K562 (cell line): Measurements from ENCODE around the gene RPL10A. TPM values are rescaled to one million over a fixed set of nuclear protein-coding genes. Genes with fewer than 3 reads are reported as not detected.

Experiments used
- ATAC-seq: fragments of 200-7000 bp; cut with Tn5 transposase; 3 replicates; pipeline ENCODE4 v1.9.1; 2020; ENCODE audit warnings: moderate library complexity
- BruUV-seq: library from RNA; stranded (reverse); fragments of 400-500 nt; replicated peaks from 2 replicates; lab custom pipeline; 2021; lab: Mats Ljungman, UMichigan
- CTCF ChIA-PET: fragments of 300-600 bp; formaldehyde crosslinking; extraction: SDS; loops from one replicate; lab custom pipeline; 2021; ENCODE audit warnings: low intra/inter-chr PET ratio; lab: Yijun Ruan, JAX
- POLR2A ChIA-PET: fragments of 300-600, 350-650 bp; sonication (Branson Sonifier 250); formaldehyde crosslinking; extraction: SDS; loops from one replicate; lab custom pipeline; 2021; ENCODE audit warnings: antibody characterized with exemption, inconsistent platforms; lab: Yijun Ruan, JAX
- DNase-seq, 4 experiments: peaks; one replicate each; pipeline versions ENCODE4 v3.0.0 to v3.0.0-alpha.2; 2011 to 2018; ENCODE audit warnings: low spot score in 3 of 4, mixed read lengths in 3 of 4; ENCODE audit errors: extremely low read depth in 1 of 4
- FAIRE-seq: peaks from 2 replicates; lab custom pipeline; 2011; peaks lifted over from hg19 to GRCh38; lab: Jason Lieb, UNC
- H2AFZ ChIP-seq: 2 replicates; pipeline ENCODE4 v1.6.0; 2011; ENCODE audit warnings: low read depth, low read length, control low read depth, inconsistent platforms
- H3K27ac ChIP-seq: fragments of 200-600 bp; 3 replicates; pipeline ENCODE4 v1.8.0; 2011; ENCODE audit warnings: low read depth, mild to moderate bottlenecking, control low read depth, inconsistent platforms, low read length, moderate library complexity, mixed read lengths; ENCODE audit errors: extremely low read depth
- H3K27me3 ChIP-seq, 2 experiments: fragments of 300-600 bp in 1 of 2; 2 replicates in 1 of 2; 3 replicates in 1 of 2; pipeline versions ENCODE4 v1.6.0 to v1.8.0; 2011; ENCODE audit warnings: inconsistent platforms in 2 of 2, low read length in 2 of 2, mild to moderate bottlenecking in 1 of 2, mixed read lengths in 1 of 2, moderate library complexity in 1 of 2; ENCODE audit not compliant: control insufficient read depth in 2 of 2, insufficient read depth in 2 of 2
- H3K36me3 ChIP-seq: fragments of 300-600 bp; 3 replicates; pipeline ENCODE4 v1.8.0; 2011; ENCODE audit warnings: mild to moderate bottlenecking, low read length, inconsistent platforms; ENCODE audit not compliant: control insufficient read depth, insufficient read depth
- H3K4me1 ChIP-seq, 2 experiments: fragments of 200-600 bp in 1 of 2; replicated peaks in 1 of 2; 2 replicates in 1 of 2; 3 replicates in 1 of 2; pipeline versions ENCODE4 v1.5.1 to v1.8.0; 2011; ENCODE audit warnings: inconsistent platforms in 2 of 2, low read length in 2 of 2, mild to moderate bottlenecking in 1 of 2, mixed read lengths in 1 of 2, moderate library complexity in 1 of 2; ENCODE audit not compliant: control insufficient read depth in 2 of 2, insufficient read depth in 2 of 2
- H3K4me2 ChIP-seq: 2 replicates; pipeline ENCODE4 v1.6.1; 2011; ENCODE audit warnings: low read length, control low read depth, inconsistent platforms, mixed read lengths; ENCODE audit not compliant: insufficient read depth
- H3K4me3 ChIP-seq: fragments of 200-600 bp; sonication (generic), shearing (Covaris generic); 2 replicates; pipeline ENCODE4 v1.5.1; 2016; ENCODE audit warnings: control low read depth, inconsistent platforms
- H3K79me2 ChIP-seq: fragments of 200-600 bp; 3 replicates; pipeline ENCODE4 v1.8.0; 2011; ENCODE audit warnings: low read length, inconsistent platforms; ENCODE audit not compliant: control insufficient read depth, insufficient read depth
- H3K9ac ChIP-seq, 2 experiments: 2 replicates each; pipeline versions ENCODE4 v1.6.0 to v1.6.1; 2011; ENCODE audit warnings: low read depth in 2 of 2, low read length in 2 of 2, control low read depth in 1 of 2, inconsistent platforms in 1 of 2, mild to moderate bottlenecking in 1 of 2, mixed read lengths in 1 of 2; ENCODE audit not compliant: insufficient read depth in 1 of 2
- H3K9me1 ChIP-seq: one replicate; pipeline ENCODE4 v1.6.0; 2011; ENCODE audit warnings: inconsistent platforms, mild to moderate bottlenecking, low read length, moderate library complexity; ENCODE audit not compliant: control insufficient read depth, insufficient read depth
- H3K9me3 ChIP-seq: replicated peaks from 2 replicates; pipeline ENCODE4 v1.5.1; 2011; ENCODE audit warnings: low read depth, low read length, inconsistent platforms; ENCODE audit not compliant: control insufficient read depth, insufficient read depth
- H4K20me1 ChIP-seq: replicated peaks from 2 replicates; pipeline ENCODE4 v1.6.1; 2011; ENCODE audit warnings: low read length, inconsistent platforms, mixed read lengths; ENCODE audit not compliant: control insufficient read depth, insufficient read depth
- CTCF ChIP-seq, 3 experiments: IDR thresholded peaks in 2 of 3; conservative IDR thresholded peaks in 1 of 3; 2 replicates each; pipeline ENCODE4 v1.5.1; 2011 to 2012; ENCODE audit warnings: low read length in 3 of 3, mild to moderate bottlenecking in 3 of 3, control low read depth in 2 of 3, improper control_type of control experiment in 1 of 3, inconsistent platforms in 1 of 3, low read depth in 1 of 3, mixed read lengths in 1 of 3, moderate library complexity in 1 of 3; ENCODE audit not compliant: insufficient read depth in 2 of 3
- FUS ChIP-seq: fragments of 200-400 bp; formaldehyde crosslinking; optimal IDR thresholded peaks from 2 replicates; pipeline ENCODE3; 2017; ENCODE audit warnings: low read depth, low read length
- HDAC2 ChIP-seq: fragments of 450-650 bp; IDR thresholded peaks from 2 replicates; pipeline ENCODE4 v1.6.1; 2016; ENCODE audit warnings: mild to moderate bottlenecking
- JUND ChIP-seq, 2 experiments: IDR thresholded peaks; 2 replicates in 1 of 2; 3 replicates in 1 of 2; pipeline ENCODE4 v1.6.1; 2011; ENCODE audit warnings: borderline replicate concordance in 2 of 2, low read depth in 2 of 2, low read length in 2 of 2, improper control_type of control experiment in 1 of 2, missing biosample characterization in 1 of 2, missing genetic modification characterization in 1 of 2, missing genetic modification reagents in 1 of 2
- SAFB2 ChIP-seq: fragments of 200-400 bp; formaldehyde crosslinking; IDR thresholded peaks from 2 replicates; pipeline ENCODE4 v1.6.1; 2018; ENCODE audit warnings: borderline replicate concordance, low read length, low read depth, moderate library complexity; ENCODE audit not compliant: severe bottlenecking
- SIRT6 ChIP-seq: IDR thresholded peaks from one replicate; pipeline ENCODE4 v1.6.1; 2012; ENCODE audit warnings: low read depth, mild to moderate bottlenecking, control low read depth, inconsistent platforms, low read length, moderate library complexity
- STAT5B ChIP-seq: fragments of 250-450 bp; sonication (Bioruptor Pico); IDR thresholded peaks from 2 replicates; pipeline ENCODE4 v1.8.0; 2021; ENCODE audit warnings: mild to moderate bottlenecking, inconsistent platforms
- TAF9B ChIP-seq: fragments of 450-650 bp; IDR thresholded peaks from 2 replicates; pipeline ENCODE4 v1.6.1; 2018; ENCODE audit warnings: mild to moderate bottlenecking; ENCODE audit not compliant: partially characterized antibody
- TFE3 ChIP-seq: fragments of 450-650 bp; formaldehyde crosslinking; IDR thresholded peaks from 2 replicates; pipeline ENCODE4 v1.4.0; 2020; ENCODE audit warnings: mild to moderate bottlenecking, mixed read lengths
- TRIM28 ChIP-seq: fragments of 450-650 bp; IDR thresholded peaks from 2 replicates; pipeline ENCODE4 v1.6.1; 2017
- ZNF165 ChIP-seq: fragments of 250-450 bp; sonication (Bioruptor Pico); IDR thresholded peaks from 2 replicates; pipeline ENCODE4 v1.4.0; 2020; ENCODE audit warnings: borderline replicate concordance
- ZNF778 ChIP-seq: fragments of 450-650 bp; formaldehyde crosslinking; IDR thresholded peaks from 2 replicates; pipeline ENCODE4 v1.4.0; 2020; ENCODE audit warnings: mild to moderate bottlenecking, moderate library complexity
- WGBS: fragments of 100-300 bp; shearing (Covaris generic); methylation state at CpG from one replicate; pipeline ENCODE4 v1.1.6; 2016; ENCODE audit warnings: low coverage, mixed read lengths; ENCODE audit not compliant: insufficient coverage; ENCODE audit errors: missing lambda C conversion rate; 5-methylcytosine and 5-hydroxymethylcytosine counted together
- in situ Hi-C: fragments of 300-500 bp; cut with MboI; formaldehyde crosslinking; loops from 4 replicates; pipeline ENCODE4 v1.15.0; 2018; ENCODE audit warnings: inconsistent platforms, mixed read lengths
- intact Hi-C: fragments of 100-400 bp; cut with micrococcal nuclease; formaldehyde crosslinking; loops from 2 replicates; pipeline ENCODE4 v1.14.2; 2022
- polyA plus RNA-seq, 8 experiments: library from polyadenylated mRNA; depleted of rRNA in 4 of 8; stranded (reverse) in 5 of 8; unstranded in 3 of 8; fragments of >200 nt; fragmentation: Nextera tagmentation in 2 of 8; fragmentation: Illumina TruSeq in 1 of 8; extraction: Ambion mirVana in 2 of 8; extraction: Trizol in 1 of 8; gene quantifications; 2 replicates each; pipeline versions ENCODE4 v1.2.1 to v1.2.3, GENCODE V29; 2011 to 2014; ENCODE audit warnings: inconsistent platforms in 1 of 8, missing spikeins in 1 of 8
- total RNA-seq, 7 experiments: library from RNA; depleted of rRNA in 6 of 7; stranded (reverse); fragments of >200 nt in 6 of 7; fragmentation: Illumina TruSeq in 2 of 7; extraction: Trizol in 2 of 7; gene quantifications; 2 replicates each; pipeline versions ENCODE4 v1.2.1 to v1.2.3, GENCODE V29; 2011 to 2021; ENCODE audit warnings: low replicate concordance in 1 of 7

Gene RPL10A
- total and polyA plus RNA-seq, 9 of the 15 experiments (the other 6 are each of a cell fraction or from before 2014, with no cell fraction given): 1,589 to 3,237 (median 2,116) TPM

GRCh38 chr6:35469751-35470662 lies 1.8 kb downstream of the RPL10A start:
- 0 out of 2 replicates have a peak, but pooled peaks cover 1% of the 10 kb centered on the region for H3K9me3 ChIP-seq
- H2AFZ ChIP-seq: no peak overlapping the region
- in situ Hi-C loops (loop anchor here (5.0 kb wide), 1 partner anchor 128 kb away; the partner anchor contains the start of gene PPARD), intact Hi-C loops (no loop called here)
- H3K27ac ChIP-seq: peak overlapping the region; percentile 93
- H3K36me3 ChIP-seq: peaks cover 76% of the 10 kb centered on the region
- H3K9ac ChIP-seq: peak overlapping the region; percentile 99 to 100
- H4K20me1 ChIP-seq: peaks cover 37% of the 10 kb centered on the region
- ATAC-seq: no peak
- BruUV-seq: no TSS peak
- FAIRE-seq: no peak
- peaks cover 44% of the 10 kb centered on the region for H3K79me2 ChIP-seq
- POLR2A ChIA-PET: interaction anchor here (0.6 to 7.6 kb wide), 15 partner anchors 8 to 344 kb away, joined by 3 to 167 read pairs (median 7); partner anchors contain the start of genes ARMC12, FANCE and TEAD3
- peak in 3 of 4 experiments; percentile 64 to 69 (median 64) for DNase-seq
- peaks cover 23 to 27% of the 10 kb centered on the region in 2 experiments; a peak in 4 of 5 replicates for H3K4me1 ChIP-seq
- H3K4me2 ChIP-seq: peak overlapping the region; percentile 100
- H3K27me3 ChIP-seq: no peaks in the 10 kb centered on the region; a peak in 1 of 5 replicates
- peak overlapping the region; percentile 91 for H3K4me3 ChIP-seq
- CTCF ChIA-PET: no interaction called here
- under 1% methylated on average over 18 of the region's 18 CpGs for WGBS
- no peaks in the 10 kb centered on the region for H3K9me1 ChIP-seq
- TF ChIP-seq ZNF778 (CRISPR knock-in tag): no peak
- no peak for TF ChIP-seq FUS
- peak; percentile 33 for TF ChIP-seq TFE3 (CRISPR knock-in tag)
- 0 out of 2 replicates have a peak, but pooled peaks have one; percentile 11 for TF ChIP-seq JUND (IDR thresholded peaks at IDR 0.05; ENCODE audit: borderline replicate concordance, low read depth, low read length)
- TF ChIP-seq JUND (tag; IDR thresholded peaks at IDR 0.05; ENCODE audit: borderline replicate concordance, low read depth, low read length): no peak
- TF ChIP-seq TAF9B: no peak
- no peak for TF ChIP-seq ZNF165 (CRISPR knock-in tag)
- no peak for TF ChIP-seq STAT5B (CRISPR knock-in tag)
- TF ChIP-seq SAFB2: no peak
- TF ChIP-seq TRIM28: no peak
- TF ChIP-seq SIRT6: peak; percentile 75
- no peak for TF ChIP-seq CTCF (IDR thresholded peaks at IDR 0.05 in 2 of 3, conservative IDR thresholded peaks at IDR 0.05 in 1 of 3; ENCODE audit: insufficient read depth in 2 of 3, low read depth in 1 of 3, low read length in 3 of 3)
- no peak for TF ChIP-seq HDAC2
